GM10266 (cell line): ENCODE measurements around the gene TEX22.

Experiments
- DNase-seq: peaks from one replicate; pipeline ENCODE4 v3.0.0; 2012; ENCODE audit errors: extremely low spot score
- CTCF ChIP-seq: IDR thresholded peaks from 2 replicates; pipeline ENCODE4 v1.5.1; 2012; ENCODE audit warnings: mild to moderate bottlenecking, low read depth; ENCODE audit not compliant: control insufficient read depth, insufficient read depth; ENCODE audit errors: missing control alignments

Gene TEX22

GRCh38 chr14:105377555-105378182 lies 20.7 kb upstream of the TEX22 start:
- no peak for DNase-seq
- TF ChIP-seq CTCF = no peak

- no peak for TF ChIP-seq CTCF
- no peak for DNase-seq
Observed at GRCh38 chr14:105378199-105378598, 20.1 kb upstream of the TEX22 start.

GRCh38 chr14:105378873-105379685 lies 19.3 kb upstream of the TEX22 start:
- TF ChIP-seq CTCF = no peak
- no peak for DNase-seq

- no peak for TF ChIP-seq CTCF
- DNase-seq = no peak
Observed at GRCh38 chr14:105379946-105380345, 18.4 kb upstream of the TEX22 start.

- DNase-seq = no peak
- TF ChIP-seq CTCF = no peak
Observed at GRCh38 chr14:105380756-105381155, 17.6 kb upstream of the TEX22 start.

GRCh38 chr14:105381446-105382342 lies 16.6 kb upstream of the TEX22 start:
- no peak for DNase-seq
- TF ChIP-seq CTCF = no peak
